GM19025 (cell line): Measurements from ENCODE around the gene TCF3.

ENCODE experiments used
- ATAC-seq: cut with Tn5 transposase; IDR thresholded peaks from one replicate; pipeline ENCODE4 v1.9.1; 2021; ENCODE audit warnings: mild to moderate bottlenecking, low read depth, moderate library complexity; ENCODE audit not compliant: unreplicated experiment

TCF3 gene

GRCh38 chr19:1633269-1633826, 19.1 kb downstream of the TCF3 start:
- ATAC-seq, result no peak

- ATAC-seq, result no peak
Observed at GRCh38 chr19:1632462-1633268, 19.8 kb downstream of the TCF3 start.

- no peak for ATAC-seq
Observed at GRCh38 chr19:1631557-1632100, 20.8 kb downstream of the TCF3 start.

GRCh38 chr19:1630811-1631210, 21.6 kb downstream of the TCF3 start:
- no peak for ATAC-seq

GRCh38 chr19:1630012-1630411, 22.4 kb downstream of the TCF3 start:
- ATAC-seq, result no peak

- ATAC-seq, result no peak
Observed at GRCh38 chr19:1629256-1629808, 23.1 kb downstream of the TCF3 start.

GRCh38 chr19:1627194-1627593, 25.2 kb downstream of the TCF3 start:
- ATAC-seq, result no peak

GRCh38 chr19:1626417-1627010, 25.9 kb downstream of the TCF3 start:
- ATAC-seq, result no peak

- ATAC-seq, result no peak
Observed at GRCh38 chr19:1624458-1624857, 28.0 kb downstream of the TCF3 start.

GRCh38 chr19:1622541-1622940, 29.9 kb downstream of the TCF3 start:
- no peak for ATAC-seq

GRCh38 chr19:1622007-1622406, 30.4 kb downstream of the TCF3 start:
- no peak for ATAC-seq

- no peak for ATAC-seq
Observed at GRCh38 chr19:1621574-1621973, 30.8 kb downstream of the TCF3 start.

- ATAC-seq, result no peak
Observed at GRCh38 chr19:1621021-1621420, 31.4 kb downstream of the TCF3 start.

- no peak for ATAC-seq
Observed at GRCh38 chr19:1620502-1620901, 31.9 kb downstream of the TCF3 start.

GRCh38 chr19:1619703-1620102, 32.7 kb downstream of the TCF3 start:
- no peak for ATAC-seq

GRCh38 chr19:1619094-1619439, 33.3 kb downstream of the TCF3 start:
- no peak for ATAC-seq

- no peak for ATAC-seq
Observed at GRCh38 chr19:1618157-1619093, 34.0 kb downstream of the TCF3 start.

- no peak for ATAC-seq
Observed at GRCh38 chr19:1616875-1617274, 35.5 kb downstream of the TCF3 start.

- no peak for ATAC-seq
Observed at GRCh38 chr19:1616396-1616795, 36.0 kb downstream of the TCF3 start.

- ATAC-seq, result no peak
Observed at GRCh38 chr19:1615156-1615765, 37.2 kb downstream of the TCF3 start.
